Measurements from ENCODE around the gene ANKS1A. TPM values are rescaled to one million over a fixed set of nuclear protein-coding genes. Genes with fewer than 3 reads are reported as not detected.
"Not testable (repeated sequence)": the region's sequence is repeated elsewhere in the genome, so short reads cannot be mapped to it uniquely, and the experiment has no call there.

The ANKS1A gene
- total RNA-seq, 4 donors from 2014 or later, result 25.7 to 49.7 (median 28.1) TPM

DNA sequence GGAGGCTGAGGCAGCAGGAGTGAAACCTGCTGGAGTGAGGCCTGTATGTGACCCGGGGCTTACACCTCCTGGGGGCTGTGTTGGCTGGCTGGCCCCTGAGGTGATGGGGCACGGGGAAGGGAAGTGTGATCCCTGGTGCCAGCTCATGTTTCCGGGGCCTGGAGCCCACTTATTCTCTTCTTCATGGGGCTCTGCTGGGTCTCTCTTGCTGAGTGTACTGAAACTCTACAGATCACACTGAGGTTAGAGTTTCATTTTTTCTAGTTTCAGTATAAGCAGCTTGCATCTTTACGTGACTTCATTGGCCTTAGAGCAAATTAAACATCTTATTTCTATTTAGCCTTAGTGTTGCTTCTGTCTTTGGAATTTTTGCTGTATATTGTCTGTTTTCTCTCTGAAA, 96.2 kb downstream of the ANKS1A start:
- TF ChIP-seq CTCF (IDR thresholded peaks at IDR 0.05), result no peak
- DNase-seq (ENCODE audit: low spot score) (no peak), ATAC-seq (ENCODE audit: low FRiP score) (no peak)

DNA sequence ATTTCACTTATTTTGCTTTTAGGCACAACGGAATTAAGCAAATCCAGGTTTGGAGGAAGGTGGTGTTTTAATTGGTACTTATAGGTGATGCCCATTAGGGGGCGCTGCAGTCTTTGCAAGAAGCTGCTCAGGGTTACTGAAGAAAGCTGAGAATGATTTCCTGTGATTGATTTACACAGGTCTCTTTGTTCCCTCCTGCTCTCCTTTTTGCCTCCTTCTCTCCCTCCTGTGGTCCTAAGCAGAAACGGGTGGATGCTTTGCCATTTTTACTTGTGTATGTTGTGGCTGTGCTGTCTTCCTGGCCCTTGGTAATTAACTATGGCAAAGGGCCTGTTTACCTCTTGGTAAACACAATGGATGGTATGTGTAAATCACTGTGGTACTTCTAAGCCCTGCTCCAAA, 97.8 kb downstream of the ANKS1A start:
- peak in 1 of 3 donors; percentile 32 for TF ChIP-seq CTCF (IDR thresholded peaks at IDR 0.05)
- DNase-seq (ENCODE audit: low spot score) (peak; percentile 32), ATAC-seq (ENCODE audit: low FRiP score) (peak; percentile 41)

GRCh38 chr6:34987506-34987905, 98.5 kb downstream of the ANKS1A start:
- ATAC-seq (ENCODE audit: low FRiP score) (no peak), DNase-seq (ENCODE audit: low spot score) (no peak)
- TF ChIP-seq CTCF (IDR thresholded peaks at IDR 0.05), result no peak

DNA sequence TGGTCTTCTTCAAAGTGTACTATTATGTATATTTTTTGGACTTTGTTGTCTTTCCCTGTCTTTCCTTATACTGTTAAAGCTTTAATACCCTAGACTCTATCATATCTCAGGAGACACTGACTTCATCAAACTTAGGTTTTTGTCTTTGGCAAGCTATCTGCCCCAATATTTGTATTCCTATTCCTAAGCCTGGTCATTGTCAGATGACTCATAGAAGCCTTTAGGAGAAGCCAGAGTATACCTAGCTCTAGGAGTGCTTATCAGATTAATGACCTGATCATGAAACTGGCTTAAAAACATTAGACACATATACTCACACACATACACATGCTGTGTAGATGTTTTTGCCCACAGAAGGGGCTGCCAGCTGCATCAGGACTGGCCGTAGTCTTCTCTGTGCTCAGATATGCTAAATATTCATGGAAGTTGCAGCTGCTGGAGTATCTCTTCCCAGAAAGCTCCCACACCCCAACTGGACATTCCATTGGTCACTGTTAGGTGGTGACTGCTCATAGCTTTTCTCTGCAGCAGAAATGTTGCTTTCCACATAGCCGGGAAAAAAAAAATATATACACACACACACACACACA, 102.0 kb downstream of the ANKS1A start:
- DNase-seq (ENCODE audit: low spot score) (no peak), ATAC-seq (ENCODE audit: low FRiP score) (no peak)
- TF ChIP-seq CTCF (IDR thresholded peaks at IDR 0.05), result no peak

GRCh38 chr6:34992376-34992775, 103.3 kb downstream of the ANKS1A start:
- DNase-seq (ENCODE audit: low spot score), result no peak
- ATAC-seq (ENCODE audit: low FRiP score), result no peak
- no peak for TF ChIP-seq CTCF (IDR thresholded peaks at IDR 0.05)

- DNase-seq (ENCODE audit: low spot score), result no peak
- no peak for ATAC-seq (ENCODE audit: low FRiP score)
- TF ChIP-seq CTCF (IDR thresholded peaks at IDR 0.05), result no peak
Observed at GRCh38 chr6:34993213-34993612, 104.2 kb downstream of the ANKS1A start.

DNA sequence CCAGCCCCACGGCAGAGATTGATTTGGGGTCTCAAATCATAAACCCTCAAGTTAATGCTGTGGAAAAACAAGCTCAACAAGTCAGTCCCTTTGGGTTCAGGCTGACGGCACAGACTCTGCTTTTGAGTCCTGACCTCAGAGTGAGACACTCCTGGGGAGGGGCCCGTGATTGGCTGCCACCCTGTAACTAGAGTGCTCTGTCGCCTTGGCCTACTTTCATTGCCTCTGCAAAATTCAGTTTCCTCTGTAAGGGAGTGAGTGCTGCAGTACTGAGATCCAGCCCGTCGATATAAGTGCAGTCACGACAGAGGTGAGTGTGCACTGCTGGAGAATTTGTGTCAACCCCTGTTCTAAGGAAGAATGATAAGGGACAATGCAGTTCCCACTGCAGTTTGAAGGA, 105.6 kb downstream of the ANKS1A start:
- ATAC-seq (ENCODE audit: low FRiP score) (no peak), DNase-seq (ENCODE audit: low spot score) (no peak)
- no peak for TF ChIP-seq CTCF (IDR thresholded peaks at IDR 0.05)

- not testable (repeated sequence) for ATAC-seq (ENCODE audit: low FRiP score); DNase-seq (ENCODE audit: low spot score)
Observed at GRCh38 chr6:34998417-34998816, 109.4 kb downstream of the ANKS1A start.

- not testable (repeated sequence) for DNase-seq (ENCODE audit: low spot score)
Observed at GRCh38 chr6:34999153-34999552, 110.1 kb downstream of the ANKS1A start.

DNA sequence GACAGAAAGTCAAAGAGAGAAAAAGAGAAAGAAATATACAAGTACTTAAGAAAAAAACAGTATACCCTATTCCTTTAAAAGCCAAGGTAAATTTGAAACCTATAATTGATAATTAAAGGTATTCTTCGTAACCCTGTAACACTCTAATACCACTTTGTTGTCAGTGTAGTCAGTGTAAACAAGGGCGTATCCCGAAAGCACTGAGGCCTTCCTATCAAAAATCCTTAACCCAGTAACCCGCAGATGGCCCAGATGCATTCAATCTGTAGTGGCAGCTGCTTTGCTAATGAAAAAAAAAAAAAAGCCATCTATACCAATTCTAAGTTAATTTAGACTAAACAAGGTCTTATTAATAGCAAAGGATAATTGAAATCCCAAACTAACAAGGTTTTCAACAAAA, 110.9 kb downstream of the ANKS1A start:
- ATAC-seq (ENCODE audit: low FRiP score); DNase-seq (ENCODE audit: low spot score): not testable (repeated sequence)

More at GRCh38 chr6:34999153-34999552, 110.1 kb downstream of the ANKS1A start:
- not testable (repeated sequence) for ATAC-seq (ENCODE audit: low FRiP score)

- not testable (repeated sequence) for DNase-seq (ENCODE audit: low spot score); ATAC-seq (ENCODE audit: low FRiP score)
Observed at GRCh38 chr6:35001349-35001748, 112.3 kb downstream of the ANKS1A start.
